Endometrial microvascular endothelial cells (primary cell): Measurements from ENCODE around the gene BCKDHB. TPM values are rescaled to one million over a fixed set of nuclear protein-coding genes. Genes with fewer than 3 reads are reported as not detected.
"Not testable (repeated sequence)": the region's sequence is repeated elsewhere in the genome, so short reads cannot be mapped to it uniquely, and the experiment has no call there.

Experiments
- in situ Hi-C: cut with HindIII; loops from 2 replicates; pipeline ENCODE4 v1.10.0; 2017; ENCODE audit warnings: low sequenced_read_pairs, low pct_unique_long_range_greater_than_20kb; ENCODE audit errors: inconsistent ontology term
- total RNA-seq: library from RNA; depleted of rRNA; stranded (reverse); fragments of >200 nt; gene quantifications from one replicate; pipeline ENCODE4 v1.2.3, GENCODE V29; 2015; ENCODE audit errors: inconsistent ontology term

Gene BCKDHB
- total RNA-seq, 1 donor from 2014 or later = 11.3 TPM

- in situ Hi-C loops = no loop called here
Measured at GRCh38 chr6:80196906-80197305, 90.4 kb downstream of the BCKDHB start.

- in situ Hi-C loops = no loop called here
Measured at GRCh38 chr6:80197474-80197873, 91.0 kb downstream of the BCKDHB start.

- in situ Hi-C loops = no loop called here
Measured at GRCh38 chr6:80197986-80198385, 91.5 kb downstream of the BCKDHB start.

- in situ Hi-C loops = no loop called here
Measured at GRCh38 chr6:80203283-80203682, 96.8 kb downstream of the BCKDHB start.

GRCh38 chr6:80205404-80205803 lies 98.9 kb downstream of the BCKDHB start:
- in situ Hi-C loops = no loop called here

GRCh38 chr6:80206758-80207157 lies 100.3 kb downstream of the BCKDHB start:
- in situ Hi-C loops = no loop called here

GRCh38 chr6:80209430-80209829 lies 103.0 kb downstream of the BCKDHB start:
- in situ Hi-C loops = no loop called here

- in situ Hi-C loops = no loop called here
Measured at GRCh38 chr6:80210618-80211017, 104.1 kb downstream of the BCKDHB start.

GRCh38 chr6:80211286-80211685 lies 104.8 kb downstream of the BCKDHB start:
- in situ Hi-C loops = no loop called here

GRCh38 chr6:80211890-80212289 lies 105.4 kb downstream of the BCKDHB start:
- in situ Hi-C loops = not testable (repeated sequence)

GRCh38 chr6:80214436-80215022 lies 108.1 kb downstream of the BCKDHB start:
- in situ Hi-C loops = no loop called here

- in situ Hi-C loops = no loop called here
Measured at GRCh38 chr6:80215063-80215462, 108.6 kb downstream of the BCKDHB start.

GRCh38 chr6:80217794-80218193 lies 111.3 kb downstream of the BCKDHB start:
- in situ Hi-C loops = no loop called here

GRCh38 chr6:80223743-80224212 lies 117.3 kb downstream of the BCKDHB start:
- in situ Hi-C loops = no loop called here

GRCh38 chr6:80226151-80226550 lies 119.7 kb downstream of the BCKDHB start:
- in situ Hi-C loops = no loop called here

GRCh38 chr6:80226699-80227098 lies 120.2 kb downstream of the BCKDHB start:
- in situ Hi-C loops = no loop called here

GRCh38 chr6:80227545-80228105 lies 121.2 kb downstream of the BCKDHB start:
- in situ Hi-C loops = no loop called here

- in situ Hi-C loops = no loop called here
Measured at GRCh38 chr6:80233262-80233661, 126.8 kb downstream of the BCKDHB start.

GRCh38 chr6:80233958-80234357 lies 127.5 kb downstream of the BCKDHB start:
- in situ Hi-C loops = no loop called here

- in situ Hi-C loops = no loop called here
Measured at GRCh38 chr6:80234401-80234800, 127.9 kb downstream of the BCKDHB start.

GRCh38 chr6:80234908-80235307 lies 128.4 kb downstream of the BCKDHB start:
- in situ Hi-C loops = no loop called here
